ENCODE results near the gene KLHL26. TPM values are rescaled to one million over a fixed set of nuclear protein-coding genes. Genes with fewer than 3 reads are reported as not detected.
"Not testable (repeated sequence)": the region's sequence is repeated elsewhere in the genome, so short reads cannot be mapped to it uniquely, and the experiment has no call there.

Gene KLHL26
- total RNA-seq, 3 donors from 2014 or later (not counting 1 experiment from before 2014, with no cell fraction given) = 8.0 to 11.5 (median 9.6) TPM

- WGBS (ENCODE audit: insufficient coverage) = 94% methylated on average over 21 of the region's 22 CpGs
- H3K4me3 ChIP-seq (ENCODE audit: low read length) = no peak overlapping the region
- Mint-ChIP-seq H3K4me1 (peaks cover 14 to 47% of the 10 kb centered on the region in 2 donors), H3K36me3 (no peaks in the 10 kb centered on the region), H3K27me3 (ENCODE audit: low read depth in 2 of 2) (no peaks in the 10 kb centered on the region), H3K9me3 (no peaks in the 10 kb centered on the region), H3K27ac (no peak overlapping the region), H3K4me3 (peak overlapping the region; percentile 47)
- no peak for TF ChIP-seq CTCF (IDR thresholded peaks at IDR 0.05)
- H3K9me3 ChIP-seq (ENCODE audit: control insufficient read depth, insufficient read depth, low read length) = no peaks in the 10 kb centered on the region
- DNase-seq = no peak
- H3K27me3 ChIP-seq (ENCODE audit: control insufficient read depth, insufficient read depth, low read length) = no peaks in the 10 kb centered on the region
- intact Hi-C loops (cut with micrococcal nuclease) = no loop called here
- H3K4me1 ChIP-seq (ENCODE audit: control insufficient read depth, insufficient read depth, low read length) = peaks cover 52% of the 10 kb centered on the region
- H3K36me3 ChIP-seq (ENCODE audit: control insufficient read depth, insufficient read depth, low read length) = peaks cover 4% of the 10 kb centered on the region
- no peak overlapping the region for H3K27ac ChIP-seq (ENCODE audit: low read length)
- no peak for ATAC-seq
These were observed 45.0 kb upstream of the KLHL26 start for GRCh38 chr19:18591735-18592385.

- H3K27ac ChIP-seq (ENCODE audit: low read length); H3K27ac Mint-ChIP-seq; H3K36me3 Mint-ChIP-seq; H3K4me3 ChIP-seq (ENCODE audit: low read length); DNase-seq; H3K27me3 Mint-ChIP-seq (ENCODE audit: low read depth in 2 of 2); intact Hi-C loops (cut with micrococcal nuclease); ATAC-seq; H3K36me3 ChIP-seq (ENCODE audit: control insufficient read depth, insufficient read depth, low read length); H3K9me3 ChIP-seq (ENCODE audit: control insufficient read depth, insufficient read depth, low read length); H3K27me3 ChIP-seq (ENCODE audit: control insufficient read depth, insufficient read depth, low read length); H3K9me3 Mint-ChIP-seq: not testable (repeated sequence)
- Mint-ChIP-seq H3K4me1 (peaks cover 12 to 47% of the 10 kb centered on the region in 2 donors), H3K4me3 (peak overlapping the region; percentile 2)
- peaks cover 53% of the 10 kb centered on the region for H3K4me1 ChIP-seq (ENCODE audit: control insufficient read depth, insufficient read depth, low read length)
- 94% methylated on average over 5 of the region's 5 CpGs for WGBS (ENCODE audit: insufficient coverage)
These were observed 44.1 kb upstream of the KLHL26 start for GRCh38 chr19:18592732-18593131.

GRCh38 chr19:18593367-18594095 is 43.3 kb upstream of the KLHL26 start:
- 65% methylated on average over 20 of the region's 25 CpGs for WGBS (ENCODE audit: insufficient coverage)
- H3K4me1 ChIP-seq (ENCODE audit: control insufficient read depth, insufficient read depth, low read length) = peaks cover 45% of the 10 kb centered on the region
- H3K27ac ChIP-seq (ENCODE audit: low read length) = no peak overlapping the region
- no peak overlapping the region for H3K4me3 ChIP-seq (ENCODE audit: low read length)
- no peak for TF ChIP-seq CTCF (IDR thresholded peaks at IDR 0.05)
- Mint-ChIP-seq H3K27ac (peak overlapping the region; percentile 29 to 62), H3K4me1 (peaks cover 5 to 40% of the 10 kb centered on the region in 2 donors), H3K9me3 (no peaks in the 10 kb centered on the region), H3K4me3 (peak overlapping the region; percentile 74), H3K36me3 (no peaks in the 10 kb centered on the region), H3K27me3 (ENCODE audit: low read depth in 2 of 2) (no peaks in the 10 kb centered on the region)
- intact Hi-C loops (cut with micrococcal nuclease) = no loop called here
- peaks cover 4% of the 10 kb centered on the region for H3K36me3 ChIP-seq (ENCODE audit: control insufficient read depth, insufficient read depth, low read length)
- H3K27me3 ChIP-seq (ENCODE audit: control insufficient read depth, insufficient read depth, low read length) = peaks cover 2% of the 10 kb centered on the region
- H3K9me3 ChIP-seq (ENCODE audit: control insufficient read depth, insufficient read depth, low read length) = no peaks in the 10 kb centered on the region
- ATAC-seq (no peak), DNase-seq (peak in 1 of 2 donors; percentile 40)

- peak overlapping the region; percentile 25 for H3K27ac ChIP-seq (ENCODE audit: low read length)
- no peaks in the 10 kb centered on the region for H3K27me3 Mint-ChIP-seq (ENCODE audit: low read depth in 2 of 2)
These were observed 42.6 kb upstream of the KLHL26 start for GRCh38 chr19:18594096-18594823.

More at GRCh38 chr19:18594096-18594823, 42.6 kb upstream of the KLHL26 start:
- Mint-ChIP-seq H3K36me3 (no peaks in the 10 kb centered on the region), H3K27ac (peak overlapping the region in 1 of 2 donors; percentile 62), H3K4me3 (peak overlapping the region; percentile 88), H3K4me1 (peaks cover 5 to 37% of the 10 kb centered on the region in 2 donors), H3K9me3 (no peaks in the 10 kb centered on the region)
- under 1% methylated on average over 47 of the region's 54 CpGs for WGBS (ENCODE audit: insufficient coverage)
- ATAC-seq = peak; percentile 82 to 88 (median 83)
- peak; percentile 76 to 88 for DNase-seq
- Histone ChIP-seq H3K27me3 (ENCODE audit: control insufficient read depth, insufficient read depth, low read length) (peaks cover 6% of the 10 kb centered on the region), H3K36me3 (ENCODE audit: control insufficient read depth, insufficient read depth, low read length) (peaks cover 4% of the 10 kb centered on the region), H3K4me1 (ENCODE audit: control insufficient read depth, insufficient read depth, low read length) (peaks cover 42% of the 10 kb centered on the region), H3K9me3 (ENCODE audit: control insufficient read depth, insufficient read depth, low read length) (no peaks in the 10 kb centered on the region), H3K4me3 (ENCODE audit: low read length) (peak overlapping the region; percentile 44)
- TF ChIP-seq CTCF (IDR thresholded peaks at IDR 0.05) = peak; percentile 85
- intact Hi-C loops (cut with micrococcal nuclease) = no loop called here
